ENCODE data around the gene ACY1.
A peak's percentile ranks its signal among the peaks of the same experiment; 100 is the strongest.

Gene ACY1

GRCh38 chr3:51948016-51948580 is 35.2 kb upstream of the ACY1 start:
- no peaks in the 10 kb centered on the region for H3K4me1 ChIP-seq (ENCODE audit: insufficient read depth, low read length)
- H3K9ac ChIP-seq (ENCODE audit: low read depth, low read length), result no peak overlapping the region
- H3K36me3 ChIP-seq (ENCODE audit: insufficient read depth, low read length), result no peaks in the 10 kb centered on the region
- H3K27me3 ChIP-seq (ENCODE audit: insufficient read depth, low read length), result peaks cover 27% of the 10 kb centered on the region
- no peak overlapping the region for H3K4me3 ChIP-seq (ENCODE audit: low read length)
- 88% methylated on average over 10 of the region's 10 CpGs for WGBS
- no peak overlapping the region for H3K27ac ChIP-seq (ENCODE audit: low read depth, low read length)
- no peaks in the 10 kb centered on the region for H3K9me3 ChIP-seq (ENCODE audit: insufficient read depth, low read depth, low read length)

- Histone ChIP-seq H3K4me1 (ENCODE audit: insufficient read depth, low read length) (no peaks in the 10 kb centered on the region), H3K9me3 (ENCODE audit: insufficient read depth, low read depth, low read length) (no peaks in the 10 kb centered on the region), H3K36me3 (ENCODE audit: insufficient read depth, low read length) (no peaks in the 10 kb centered on the region), H3K4me3 (ENCODE audit: low read length) (no peak overlapping the region), H3K27ac (ENCODE audit: low read depth, low read length) (no peak overlapping the region), H3K9ac (ENCODE audit: low read depth, low read length) (no peak overlapping the region), H3K27me3 (ENCODE audit: insufficient read depth, low read length) (peaks cover 37% of the 10 kb centered on the region)
- 92% methylated on average over 5 of the region's 5 CpGs for WGBS
Observed at GRCh38 chr3:51949121-51949520, 34.2 kb upstream of the ACY1 start.

DNA sequence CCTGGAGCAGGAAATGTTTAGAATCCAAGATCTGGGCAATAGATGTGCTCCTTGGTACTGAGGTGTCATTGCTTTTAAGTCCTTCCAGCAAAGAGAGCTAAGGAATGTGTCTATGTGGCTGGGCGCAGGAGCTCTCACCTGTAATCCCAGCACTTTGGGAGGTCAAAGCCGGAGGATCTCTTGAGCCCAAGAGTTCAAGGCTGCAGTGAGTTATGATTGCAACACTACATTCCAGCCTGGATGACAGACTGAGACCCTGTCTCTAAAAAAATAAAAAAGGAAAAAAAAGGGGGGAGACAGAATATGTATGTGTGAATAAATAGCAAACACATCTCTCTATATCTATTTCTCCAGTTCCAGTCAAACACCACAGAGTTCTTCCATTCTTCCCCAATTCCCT is 32.4 kb upstream of the ACY1 start:
- H3K4me1 ChIP-seq (ENCODE audit: insufficient read depth, low read length), result no peaks in the 10 kb centered on the region
- H3K27me3 ChIP-seq (ENCODE audit: insufficient read depth, low read length), result peaks cover 55% of the 10 kb centered on the region
- WGBS, result 94% methylated on average over 2 of the region's 2 CpGs
- H3K9me3 ChIP-seq (ENCODE audit: insufficient read depth, low read depth, low read length), result no peaks in the 10 kb centered on the region
- H3K36me3 ChIP-seq (ENCODE audit: insufficient read depth, low read length), result no peaks in the 10 kb centered on the region
- H3K9ac ChIP-seq (ENCODE audit: low read depth, low read length), result no peak overlapping the region
- no peak overlapping the region for H3K27ac ChIP-seq (ENCODE audit: low read depth, low read length)
- H3K4me3 ChIP-seq (ENCODE audit: low read length), result no peak overlapping the region

DNA sequence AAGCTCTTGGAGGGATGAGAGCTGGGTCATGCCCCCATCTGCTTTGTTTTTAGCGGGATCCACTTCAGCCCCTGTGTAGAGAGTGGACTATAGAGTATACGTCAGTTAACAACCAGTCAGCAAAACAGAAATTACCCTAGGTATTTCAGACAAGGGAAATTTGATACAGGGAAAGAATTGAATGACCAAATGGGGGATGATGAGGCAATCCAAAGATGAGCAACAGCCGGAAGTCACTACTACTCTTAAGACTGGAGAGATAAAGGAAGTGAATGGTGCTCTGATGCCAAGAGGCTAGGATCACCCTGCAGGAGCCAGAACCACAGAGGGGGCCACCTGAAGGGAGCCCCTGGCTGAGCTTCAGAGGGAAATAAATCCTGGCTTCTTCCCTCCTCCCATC is 29.9 kb upstream of the ACY1 start:
- 87% methylated on average over 3 of the region's 3 CpGs for WGBS
- H3K36me3 ChIP-seq (ENCODE audit: insufficient read depth, low read length), result no peaks in the 10 kb centered on the region
- H3K4me3 ChIP-seq (ENCODE audit: low read length), result no peak overlapping the region
- H3K9me3 ChIP-seq (ENCODE audit: insufficient read depth, low read depth, low read length), result no peaks in the 10 kb centered on the region
- no peak overlapping the region for H3K9ac ChIP-seq (ENCODE audit: low read depth, low read length)
- H3K27me3 ChIP-seq (ENCODE audit: insufficient read depth, low read length), result peaks cover 70% of the 10 kb centered on the region
- H3K4me1 ChIP-seq (ENCODE audit: insufficient read depth, low read length), result no peaks in the 10 kb centered on the region
- no peak overlapping the region for H3K27ac ChIP-seq (ENCODE audit: low read depth, low read length)

GRCh38 chr3:51954105-51954504 is 29.2 kb upstream of the ACY1 start:
- 87% methylated on average over 6 of the region's 6 CpGs for WGBS
- Histone ChIP-seq H3K36me3 (ENCODE audit: insufficient read depth, low read length) (no peaks in the 10 kb centered on the region), H3K4me1 (ENCODE audit: insufficient read depth, low read length) (no peaks in the 10 kb centered on the region), H3K27me3 (ENCODE audit: insufficient read depth, low read length) (peaks cover 70% of the 10 kb centered on the region), H3K4me3 (ENCODE audit: low read length) (no peak overlapping the region), H3K27ac (ENCODE audit: low read depth, low read length) (no peak overlapping the region), H3K9ac (ENCODE audit: low read depth, low read length) (no peak overlapping the region), H3K9me3 (ENCODE audit: insufficient read depth, low read depth, low read length) (no peaks in the 10 kb centered on the region)

DNA sequence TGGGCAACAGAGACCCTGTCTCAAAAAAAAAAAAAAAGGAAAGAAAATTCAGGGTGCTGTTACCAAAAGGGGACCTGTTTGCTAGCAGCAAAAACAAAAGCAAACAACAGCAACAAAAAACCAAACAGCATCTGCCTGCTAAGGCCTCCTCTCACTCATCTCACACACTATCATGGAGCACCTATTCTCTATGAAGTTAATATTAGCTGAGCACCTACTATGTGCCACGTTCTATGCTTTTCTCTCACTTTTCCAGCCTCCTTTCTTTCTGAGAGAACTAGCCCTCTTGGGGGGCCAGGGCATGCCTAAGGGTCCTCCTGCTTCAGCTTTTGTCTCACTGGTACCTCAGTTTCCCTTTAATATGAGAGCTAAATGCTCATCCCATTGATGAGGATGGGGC is 28.6 kb upstream of the ACY1 start:
- Histone ChIP-seq H3K27ac (ENCODE audit: low read depth, low read length) (no peak overlapping the region), H3K9me3 (ENCODE audit: insufficient read depth, low read depth, low read length) (no peaks in the 10 kb centered on the region), H3K4me1 (ENCODE audit: insufficient read depth, low read length) (no peaks in the 10 kb centered on the region), H3K36me3 (ENCODE audit: insufficient read depth, low read length) (no peaks in the 10 kb centered on the region), H3K27me3 (ENCODE audit: insufficient read depth, low read length) (peaks cover 69% of the 10 kb centered on the region), H3K4me3 (ENCODE audit: low read length) (no peak overlapping the region), H3K9ac (ENCODE audit: low read depth, low read length) (no peak overlapping the region)
- 91% methylated on average over 1 of the region's 1 CpG for WGBS

GRCh38 chr3:51955175-51955892 is 28.0 kb upstream of the ACY1 start, which contains the start of gene GPR62:
Gene GPR62, plus strand, starts transcription at chr3:51955381. Its CDS starts 272 bp downstream, at chr3:51955653.
- H3K9ac ChIP-seq (ENCODE audit: low read depth, low read length), result peak within 1 kb of the TSS; percentile 51; the same call in 1 of the 2 replicates
- H3K9me3 ChIP-seq (ENCODE audit: insufficient read depth, low read depth, low read length), result no peaks in the 10 kb centered on the region
- WGBS, result 19% methylated on average over 33 of the region's 33 CpGs
- H3K27ac ChIP-seq (ENCODE audit: low read depth, low read length), result no peak within 1 kb of the TSS
- H3K36me3 ChIP-seq (ENCODE audit: insufficient read depth, low read length), result no peaks in the 10 kb centered on the region
- peak within 1 kb of the TSS; percentile 55 for H3K4me3 ChIP-seq (ENCODE audit: low read length)
- H3K4me1 ChIP-seq (ENCODE audit: insufficient read depth, low read length), result no peaks in the 10 kb centered on the region
- peaks cover 63% of the 10 kb centered on the region for H3K27me3 ChIP-seq (ENCODE audit: insufficient read depth, low read length)

DNA sequence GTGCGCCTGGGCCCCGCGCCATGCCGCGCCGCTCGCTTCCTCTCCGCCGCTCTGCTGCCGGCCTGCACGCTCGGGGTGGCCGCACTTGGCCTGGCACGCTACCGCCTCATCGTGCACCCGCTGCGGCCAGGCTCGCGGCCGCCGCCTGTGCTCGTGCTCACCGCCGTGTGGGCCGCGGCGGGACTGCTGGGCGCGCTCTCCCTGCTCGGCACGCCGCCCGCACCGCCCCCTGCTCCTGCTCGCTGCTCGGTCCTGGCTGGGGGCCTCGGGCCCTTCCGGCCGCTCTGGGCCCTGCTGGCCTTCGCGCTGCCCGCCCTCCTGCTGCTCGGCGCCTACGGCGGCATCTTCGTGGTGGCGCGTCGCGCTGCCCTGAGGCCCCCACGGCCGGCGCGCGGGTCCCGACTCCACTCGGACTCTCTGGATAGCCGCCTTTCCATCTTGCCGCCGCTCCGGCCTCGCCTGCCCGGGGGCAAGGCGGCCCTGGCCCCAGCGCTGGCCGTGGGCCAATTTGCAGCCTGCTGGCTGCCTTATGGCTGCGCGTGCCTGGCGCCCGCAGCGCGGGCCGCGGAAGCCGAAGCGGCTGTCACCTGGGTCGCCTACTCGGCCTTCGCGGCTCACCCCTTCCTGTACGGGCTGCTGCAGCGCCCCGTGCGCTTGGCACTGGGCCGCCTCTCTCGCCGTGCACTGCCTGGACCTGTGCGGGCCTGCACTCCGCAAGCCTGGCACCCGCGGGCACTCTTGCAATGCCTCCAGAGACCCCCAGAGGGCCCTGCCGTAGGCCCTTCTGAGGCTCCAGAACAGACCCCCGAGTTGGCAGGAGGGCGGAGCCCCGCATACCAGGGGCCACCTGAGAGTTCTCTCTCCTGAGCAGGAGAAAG is 27.2 kb upstream of the ACY1 start:
- H3K9me3 ChIP-seq (ENCODE audit: insufficient read depth, low read depth, low read length), result no peaks in the 10 kb centered on the region
- H3K4me3 ChIP-seq (ENCODE audit: low read length), result peak overlapping the region; percentile 55
- H3K36me3 ChIP-seq (ENCODE audit: insufficient read depth, low read length), result no peaks in the 10 kb centered on the region
- H3K9ac ChIP-seq (ENCODE audit: low read depth, low read length), result peak overlapping the region; percentile 51; the same call in 1 of the 2 replicates
- WGBS, result 3% methylated on average over 97 of the region's 97 CpGs
- no peaks in the 10 kb centered on the region for H3K4me1 ChIP-seq (ENCODE audit: insufficient read depth, low read length)
- H3K27ac ChIP-seq (ENCODE audit: low read depth, low read length), result no peak overlapping the region
- peaks cover 55% of the 10 kb centered on the region for H3K27me3 ChIP-seq (ENCODE audit: insufficient read depth, low read length)

DNA sequence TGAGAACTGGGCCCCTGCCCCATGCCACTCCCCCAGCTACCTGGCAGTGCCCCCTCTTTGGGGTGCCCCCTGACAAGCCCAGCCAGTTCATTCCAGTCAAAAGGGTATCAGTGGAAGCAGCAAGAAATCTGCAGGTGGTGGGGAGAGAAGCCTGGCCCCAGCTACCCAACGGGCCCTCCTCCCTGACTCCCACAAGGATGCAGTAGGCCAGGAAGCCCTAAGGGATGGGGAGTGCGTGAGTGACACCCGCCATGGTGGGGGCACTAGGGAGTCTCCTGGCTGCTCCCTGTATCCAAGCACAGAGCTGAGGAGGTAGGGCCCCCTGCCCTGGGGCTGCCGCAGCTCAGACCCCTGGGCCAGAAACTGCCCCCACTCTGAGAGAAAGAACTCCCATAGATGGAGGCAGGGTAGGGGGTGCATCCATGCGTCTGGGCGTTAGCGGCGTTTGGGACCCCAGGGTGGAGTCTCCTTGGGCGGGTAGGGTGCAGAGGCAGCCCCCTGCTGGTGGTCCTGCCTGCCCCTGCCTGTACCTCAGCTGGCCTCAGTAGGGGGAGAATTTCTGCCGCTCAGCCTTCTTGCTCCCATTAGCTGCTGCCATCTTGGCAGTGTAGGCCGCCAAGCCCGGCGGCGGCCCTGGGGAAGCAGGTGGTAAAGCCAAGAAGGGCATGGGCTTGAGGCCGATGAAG is 25.7 kb upstream of the ACY1 start:
- 88% methylated on average over 15 of the region's 15 CpGs for WGBS
- Histone ChIP-seq H3K4me1 (ENCODE audit: insufficient read depth, low read length) (no peaks in the 10 kb centered on the region), H3K9ac (ENCODE audit: low read depth, low read length) (no peak overlapping the region), H3K36me3 (ENCODE audit: insufficient read depth, low read length) (no peaks in the 10 kb centered on the region), H3K4me3 (ENCODE audit: low read length) (no peak overlapping the region), H3K9me3 (ENCODE audit: insufficient read depth, low read depth, low read length) (no peaks in the 10 kb centered on the region), H3K27me3 (ENCODE audit: insufficient read depth, low read length) (peaks cover 44% of the 10 kb centered on the region), H3K27ac (ENCODE audit: low read depth, low read length) (no peak overlapping the region)

GRCh38 chr3:51958603-51959521 is 24.5 kb upstream of the ACY1 start:
- H3K36me3 ChIP-seq (ENCODE audit: insufficient read depth, low read length), result no peaks in the 10 kb centered on the region
- no peaks in the 10 kb centered on the region for H3K4me1 ChIP-seq (ENCODE audit: insufficient read depth, low read length)
- H3K27ac ChIP-seq (ENCODE audit: low read depth, low read length), result no peak overlapping the region
- no peak overlapping the region for H3K9ac ChIP-seq (ENCODE audit: low read depth, low read length)
- no peak overlapping the region for H3K4me3 ChIP-seq (ENCODE audit: low read length)
- no peaks in the 10 kb centered on the region for H3K9me3 ChIP-seq (ENCODE audit: insufficient read depth, low read depth, low read length)
- 94% methylated on average over 18 of the region's 20 CpGs for WGBS
- peaks cover 35% of the 10 kb centered on the region for H3K27me3 ChIP-seq (ENCODE audit: insufficient read depth, low read length)
